Neural progenitor cell (in vitro differentiated cells): ENCODE results near the gene CRY2. TPM values are rescaled to one million over a fixed set of nuclear protein-coding genes. Genes with fewer than 3 reads are reported as not detected.

Source experiments
- DNase-seq: peaks from one replicate; pipeline ENCODE4 v3.0.0-alpha.2; 2016; ENCODE audit warnings: low spot score
- H2AFZ ChIP-seq: fragments of 200-600 bp; sonication (generic); replicated peaks from 2 replicates; pipeline ENCODE4 v1.6.1; 2016; ENCODE audit warnings: antibody characterized with exemption
- H3F3A ChIP-seq: fragments of 200-600 bp; sonication (generic); 2 replicates; pipeline ENCODE4 v1.6.1; 2016; ENCODE audit warnings: antibody characterized with exemption, low read depth
- H3K27ac ChIP-seq: fragments of 200-600 bp; sonication (generic); 2 replicates; pipeline ENCODE4 v1.5.1; 2016; ENCODE audit warnings: mild to moderate bottlenecking
- H3K27me3 ChIP-seq: fragments of 200-600 bp; sonication (generic); 2 replicates; pipeline ENCODE4 v1.6.1; 2016; ENCODE audit warnings: mild to moderate bottlenecking, moderate library complexity
- H3K36me3 ChIP-seq: fragments of 200-600 bp; sonication (generic); 2 replicates; pipeline ENCODE4 v1.5.1; 2016
- H3K4me1 ChIP-seq: fragments of 200-600 bp; sonication (generic); 2 replicates; pipeline ENCODE4 v1.6.1; 2016; ENCODE audit warnings: mixed run types
- H3K4me2 ChIP-seq: fragments of 200-600 bp; sonication (generic); 2 replicates; pipeline ENCODE4 v1.6.1; 2016
- H3K4me3 ChIP-seq: fragments of 200-600 bp; sonication (generic); 2 replicates; pipeline ENCODE4 v1.5.1; 2016
- H3K79me2 ChIP-seq: fragments of 200-600 bp; sonication (generic); 2 replicates; pipeline ENCODE4 v1.6.1; 2016; ENCODE audit warnings: low read depth
- H3K9ac ChIP-seq: fragments of 200-600 bp; sonication (generic); 2 replicates; pipeline ENCODE4 v1.6.1; 2016
- H3K9me3 ChIP-seq: fragments of 200-600 bp; sonication (generic); 2 replicates; pipeline ENCODE4 v1.5.1; 2016; ENCODE audit warnings: low read depth
- H4K20me1 ChIP-seq: fragments of 200-600 bp; sonication (generic); 2 replicates; pipeline ENCODE4 v1.6.1; 2016; ENCODE audit warnings: low read depth
- H3K27ac Mint-ChIP-seq: 3 replicates; pipeline ENCODE4 v1.8.0; 2021; ENCODE audit warnings: mixed read lengths
- H3K27me3 Mint-ChIP-seq: 2 replicates; pipeline ENCODE4 v1.8.0; 2022; ENCODE audit warnings: low read depth, mild to moderate bottlenecking, inconsistent platforms, moderate library complexity, mixed read lengths; ENCODE audit not compliant: insufficient read depth
- H3K36me3 Mint-ChIP-seq: 3 replicates; pipeline ENCODE4 v1.8.0; 2021; ENCODE audit warnings: mixed read lengths
- H3K4me1 Mint-ChIP-seq: 3 replicates; pipeline ENCODE4 v1.8.0; 2021; ENCODE audit warnings: mixed read lengths
- H3K4me3 Mint-ChIP-seq: 3 replicates; pipeline ENCODE4 v1.8.0; 2021; ENCODE audit warnings: mild to moderate bottlenecking, moderate library complexity, mixed read lengths
- H3K9me3 Mint-ChIP-seq: 3 replicates; pipeline ENCODE4 v1.8.0; 2020; ENCODE audit warnings: mixed read lengths
- CTCF ChIP-seq: fragments of 200-600 bp; sonication (generic); IDR thresholded peaks from 2 replicates; pipeline ENCODE4 v1.5.1; 2017; ENCODE audit warnings: antibody characterized with exemption, mild to moderate bottlenecking
- EZH2 ChIP-seq: fragments of 200-600 bp; sonication (generic); IDR thresholded peaks from 2 replicates; pipeline ENCODE4 v1.6.1; 2017; ENCODE audit warnings: antibody characterized with exemption, mild to moderate bottlenecking, moderate library complexity
- EZH2phosphoT487 ChIP-seq: fragments of 200-600 bp; sonication (generic); IDR thresholded peaks from 2 replicates; pipeline ENCODE4 v1.6.1; 2017; ENCODE audit warnings: antibody characterized with exemption
- total RNA-seq: library from RNA; depleted of rRNA; stranded (reverse); fragments of >200 nt; gene quantifications from 2 replicates; pipeline ENCODE4 v1.2.3, GENCODE V29; 2015; ENCODE audit warnings: low replicate concordance

The CRY2 gene
- total RNA-seq, 1 donor from 2014 or later, result 15.8 TPM

GRCh38 chr11:45926536-45927331, 79.5 kb downstream of the CRY2 start:
- H3K27me3 ChIP-seq, result peaks cover 10% of the 10 kb centered on the region
- peaks cover 3% of the 10 kb centered on the region for H3K4me1 ChIP-seq
- H3K4me2 ChIP-seq, result no peak overlapping the region
- no peak overlapping the region for H3K4me3 ChIP-seq
- no peak for TF ChIP-seq CTCF
- no peak for TF ChIP-seq EZH2
- TF ChIP-seq EZH2phosphoT487, result no peak
- no peaks in the 10 kb centered on the region for H3K9me3 ChIP-seq
- peaks cover 15% of the 10 kb centered on the region for H3F3A ChIP-seq
- H3K36me3 ChIP-seq, result no peaks in the 10 kb centered on the region
- no peak overlapping the region for H3K4me3 Mint-ChIP-seq
- H3K27ac ChIP-seq, result no peak overlapping the region
- peaks cover 5% of the 10 kb centered on the region for H3K79me2 ChIP-seq
- peaks cover 10% of the 10 kb centered on the region for H3K4me1 Mint-ChIP-seq
- H3K9me3 Mint-ChIP-seq, result no peaks in the 10 kb centered on the region
- no peak for DNase-seq
- no peak overlapping the region for H3K9ac ChIP-seq
- no peak overlapping the region for H3K27ac Mint-ChIP-seq
- H3K27me3 Mint-ChIP-seq, result peaks cover 27% of the 10 kb centered on the region
- H3K36me3 Mint-ChIP-seq, result peaks cover 2% of the 10 kb centered on the region
- no peak overlapping the region for H2AFZ ChIP-seq
- peaks cover 15% of the 10 kb centered on the region for H4K20me1 ChIP-seq

- no peaks in the 10 kb centered on the region for H3K36me3 ChIP-seq
- no peaks in the 10 kb centered on the region for H3K4me1 ChIP-seq
- Mint-ChIP-seq H3K9me3 (no peaks in the 10 kb centered on the region), H3K27me3 (peaks cover 26% of the 10 kb centered on the region), H3K4me1 (peaks cover 9% of the 10 kb centered on the region), H3K4me3 (no peak overlapping the region), H3K27ac (no peak overlapping the region), H3K36me3 (peaks cover 4% of the 10 kb centered on the region)
- H3K27ac ChIP-seq, result no peak overlapping the region
- no peak overlapping the region for H3K4me3 ChIP-seq
- DNase-seq, result no peak
- H3F3A ChIP-seq, result peaks cover 9% of the 10 kb centered on the region
- H3K9ac ChIP-seq, result no peak overlapping the region
- H2AFZ ChIP-seq, result no peak overlapping the region
- peaks cover 5% of the 10 kb centered on the region for H3K79me2 ChIP-seq
- no peaks in the 10 kb centered on the region for H3K9me3 ChIP-seq
- no peak overlapping the region for H3K4me2 ChIP-seq
- H3K27me3 ChIP-seq, result peaks cover 10% of the 10 kb centered on the region
- TF ChIP-seq EZH2 (no peak), CTCF (no peak), EZH2phosphoT487 (no peak)
- peaks cover 15% of the 10 kb centered on the region for H4K20me1 ChIP-seq
Observed at GRCh38 chr11:45927332-45927683, 80.0 kb downstream of the CRY2 start.

DNA sequence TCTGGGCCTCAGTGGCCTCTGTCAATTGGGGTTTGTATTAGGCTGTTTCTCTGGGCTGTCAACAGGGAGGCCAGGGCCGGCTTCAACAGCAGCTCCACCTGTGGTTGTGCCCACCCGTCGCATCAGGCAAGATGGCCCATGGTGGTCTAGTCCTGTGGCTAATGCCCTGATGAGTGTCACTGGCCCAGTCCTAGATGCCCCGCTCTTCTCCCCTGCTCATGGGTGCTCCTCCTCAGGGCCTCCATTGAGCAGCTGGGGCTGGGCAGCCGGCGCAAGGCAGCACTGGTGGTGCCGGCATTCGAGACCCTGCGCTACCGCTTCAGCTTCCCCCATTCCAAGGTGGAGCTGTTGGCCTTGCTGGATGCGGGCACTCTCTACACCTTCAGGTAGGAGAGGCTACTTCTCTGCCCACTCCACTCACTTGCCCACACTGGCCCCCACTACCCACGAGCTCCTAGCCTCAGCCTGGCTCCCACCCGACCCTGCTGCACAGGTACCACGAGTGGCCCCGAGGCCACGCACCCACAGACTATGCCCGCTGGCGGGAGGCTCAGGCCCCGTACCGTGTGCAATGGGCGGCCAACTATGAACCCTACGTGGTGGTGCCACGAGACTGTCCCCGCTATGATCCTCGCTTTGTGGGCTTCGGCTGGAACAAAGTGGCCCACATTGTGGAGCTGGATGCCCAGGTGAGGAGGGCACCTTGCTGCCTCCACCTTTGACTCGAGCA, 80.6 kb downstream of the CRY2 start:
- H3K27me3 Mint-ChIP-seq, result peaks cover 28% of the 10 kb centered on the region
- peaks cover 5% of the 10 kb centered on the region for H3K79me2 ChIP-seq
- H3K9ac ChIP-seq, result no peak overlapping the region
- no peak overlapping the region for H3K4me2 ChIP-seq
- H3K4me3 ChIP-seq, result no peak overlapping the region
- H3K27ac ChIP-seq, result no peak overlapping the region
- H3K27me3 ChIP-seq, result peaks cover 7% of the 10 kb centered on the region
- H2AFZ ChIP-seq, result no peak overlapping the region
- DNase-seq, result no peak
- peaks cover 9% of the 10 kb centered on the region for H3K4me1 Mint-ChIP-seq
- no peaks in the 10 kb centered on the region for H3K4me1 ChIP-seq
- H3K9me3 ChIP-seq, result no peaks in the 10 kb centered on the region
- no peak overlapping the region for H3K27ac Mint-ChIP-seq
- peaks cover 15% of the 10 kb centered on the region for H4K20me1 ChIP-seq
- H3K4me3 Mint-ChIP-seq, result no peak overlapping the region
- no peaks in the 10 kb centered on the region for H3K36me3 ChIP-seq
- TF ChIP-seq EZH2phosphoT487, result no peak
- H3F3A ChIP-seq, result peaks cover 9% of the 10 kb centered on the region
- H3K36me3 Mint-ChIP-seq, result peaks cover 5% of the 10 kb centered on the region
- H3K9me3 Mint-ChIP-seq, result no peaks in the 10 kb centered on the region
